Measurements from ENCODE around the gene VSTM1. TPM values are rescaled to one million over a fixed set of nuclear protein-coding genes. Genes with fewer than 3 reads are reported as not detected.

VSTM1 gene
- total and polyA plus RNA-seq, 2 experiments from 2014 or later = not detected

DNA sequence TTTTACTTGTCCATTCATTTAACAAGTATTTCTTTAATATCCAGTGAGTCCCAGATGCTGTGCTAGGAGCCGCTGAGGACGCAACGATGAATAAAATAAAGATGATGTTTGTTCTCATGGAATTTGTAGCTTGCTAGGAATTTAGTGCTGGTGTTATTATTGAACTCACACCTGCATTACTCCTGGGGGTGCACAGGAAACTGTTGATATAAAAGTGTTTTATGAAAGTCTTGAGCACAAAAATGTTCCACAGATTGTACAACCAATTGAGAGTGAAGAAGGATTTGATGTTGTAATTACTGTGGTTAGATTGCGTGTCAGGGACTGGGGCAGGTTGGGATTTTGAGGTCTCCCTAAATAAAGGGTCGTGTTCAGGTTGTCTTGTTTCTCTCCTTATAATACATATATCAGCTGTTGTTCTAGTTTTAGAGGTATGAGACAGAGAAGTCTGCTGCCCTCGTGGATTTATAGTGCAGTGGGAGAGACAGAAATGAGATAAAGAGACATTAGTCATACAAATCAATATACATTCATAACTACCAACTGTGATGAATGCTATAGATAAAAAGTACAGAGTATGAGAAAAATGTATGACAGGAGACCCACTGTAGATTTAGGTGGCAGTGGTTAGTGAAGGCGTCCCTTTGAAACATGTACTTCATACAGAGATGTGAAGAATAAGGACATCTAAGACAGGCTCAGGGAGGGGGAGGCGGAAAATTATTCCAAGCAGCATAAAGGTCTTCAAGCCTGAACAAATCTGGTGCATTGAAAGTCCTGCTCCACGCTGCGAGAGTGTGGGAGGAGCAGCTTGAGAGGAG is 61.0 kb downstream of the VSTM1 start:
- Histone ChIP-seq H3K27ac (no peak overlapping the region), H3K9me2 (replicated peaks; ENCODE audit: insufficient read depth) (no peaks in the 10 kb centered on the region), H3K4me3 (no peak overlapping the region), H3K27me3 (peaks cover 17% of the 10 kb centered on the region), H3K9me3 (ENCODE audit: low read depth) (no peaks in the 10 kb centered on the region), H4K20me1 (ENCODE audit: insufficient read depth, poor library complexity, severe bottlenecking) (no peaks in the 10 kb centered on the region), H3K36me3 (replicated peaks; ENCODE audit: insufficient read depth, low read depth) (no peaks in the 10 kb centered on the region), H3K4me1 (ENCODE audit: insufficient read depth) (no peaks in the 10 kb centered on the region), H3K79me2 (no peaks in the 10 kb centered on the region), H3K4me2 (no peak overlapping the region), H2AFZ (no peak overlapping the region)
- WGBS (ENCODE audit: low lambda C conversion rate, missing lambda C conversion rate) = 87% methylated on average over 10 of the region's 10 CpGs
- TF ChIP-seq EZH2phosphoT487 (IDR thresholded peaks at IDR 0.05; ENCODE audit: low read depth, severe bottlenecking, unreplicated experiment) = no peak
- TF ChIP-seq, protein P1, sequence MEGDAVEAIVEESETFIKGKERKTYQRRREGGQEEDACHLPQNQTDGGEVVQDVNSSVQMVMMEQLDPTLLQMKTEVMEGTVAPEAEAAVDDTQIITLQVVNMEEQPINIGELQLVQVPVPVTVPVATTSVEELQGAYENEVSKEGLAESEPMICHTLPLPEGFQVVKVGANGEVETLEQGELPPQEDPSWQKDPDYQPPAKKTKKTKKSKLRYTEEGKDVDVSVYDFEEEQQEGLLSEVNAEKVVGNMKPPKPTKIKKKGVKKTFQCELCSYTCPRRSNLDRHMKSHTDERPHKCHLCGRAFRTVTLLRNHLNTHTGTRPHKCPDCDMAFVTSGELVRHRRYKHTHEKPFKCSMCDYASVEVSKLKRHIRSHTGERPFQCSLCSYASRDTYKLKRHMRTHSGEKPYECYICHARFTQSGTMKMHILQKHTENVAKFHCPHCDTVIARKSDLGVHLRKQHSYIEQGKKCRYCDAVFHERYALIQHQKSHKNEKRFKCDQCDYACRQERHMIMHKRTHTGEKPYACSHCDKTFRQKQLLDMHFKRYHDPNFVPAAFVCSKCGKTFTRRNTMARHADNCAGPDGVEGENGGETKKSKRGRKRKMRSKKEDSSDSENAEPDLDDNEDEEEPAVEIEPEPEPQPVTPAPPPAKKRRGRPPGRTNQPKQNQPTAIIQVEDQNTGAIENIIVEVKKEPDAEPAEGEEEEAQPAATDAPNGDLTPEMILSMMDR (IDR thresholded peaks at IDR 0.05; ENCODE audit: poor library complexity) = no peak
- TF ChIP-seq EZH2 (IDR thresholded peaks at IDR 0.05; ENCODE audit: borderline replicate concordance) = no peak
- DNase-seq (ENCODE audit: low spot score) = no peak

DNA sequence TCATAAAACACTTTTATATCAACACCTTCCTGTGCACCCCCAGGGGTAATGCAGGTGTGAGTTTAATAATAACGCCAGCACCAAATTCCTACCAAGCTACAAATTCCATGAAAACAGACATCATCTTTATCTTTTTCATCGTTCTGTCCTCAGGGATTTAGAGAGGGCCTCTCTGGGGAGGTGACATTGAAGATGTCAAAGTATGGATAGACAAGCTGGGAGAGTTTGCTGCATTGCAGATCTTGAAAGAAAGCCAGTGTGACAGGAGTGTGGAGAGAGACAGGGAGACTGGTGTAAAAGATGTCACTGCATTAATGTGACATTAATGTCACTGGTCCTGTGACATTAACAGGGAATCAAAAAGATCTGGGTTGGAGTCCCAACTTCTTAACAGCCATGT is 62.2 kb downstream of the VSTM1 start:
- no peaks in the 10 kb centered on the region for H3K79me2 ChIP-seq
- no peak overlapping the region for H3K27ac ChIP-seq
- H3K4me1 ChIP-seq (ENCODE audit: insufficient read depth) = no peaks in the 10 kb centered on the region
- TF ChIP-seq EZH2 (IDR thresholded peaks at IDR 0.05; ENCODE audit: borderline replicate concordance) (no peak), EZH2phosphoT487 (IDR thresholded peaks at IDR 0.05; ENCODE audit: low read depth, severe bottlenecking, unreplicated experiment) (no peak)
- TF ChIP-seq, protein P1 (IDR thresholded peaks at IDR 0.05; ENCODE audit: poor library complexity) = no peak
- H3K9me3 ChIP-seq (ENCODE audit: low read depth) = no peaks in the 10 kb centered on the region
- 93% methylated on average over 2 of the region's 2 CpGs for WGBS (ENCODE audit: low lambda C conversion rate, missing lambda C conversion rate)
- no peaks in the 10 kb centered on the region for H3K36me3 ChIP-seq (replicated peaks; ENCODE audit: insufficient read depth, low read depth)
- H3K4me2 ChIP-seq = no peak overlapping the region
- no peaks in the 10 kb centered on the region for H4K20me1 ChIP-seq (ENCODE audit: insufficient read depth, poor library complexity, severe bottlenecking)
- H3K4me3 ChIP-seq = no peak overlapping the region
- no peaks in the 10 kb centered on the region for H3K9me2 ChIP-seq (replicated peaks; ENCODE audit: insufficient read depth)
- H3K27me3 ChIP-seq = peaks cover 23% of the 10 kb centered on the region
- no peak for DNase-seq (ENCODE audit: low spot score)
- H2AFZ ChIP-seq = no peak overlapping the region

DNA sequence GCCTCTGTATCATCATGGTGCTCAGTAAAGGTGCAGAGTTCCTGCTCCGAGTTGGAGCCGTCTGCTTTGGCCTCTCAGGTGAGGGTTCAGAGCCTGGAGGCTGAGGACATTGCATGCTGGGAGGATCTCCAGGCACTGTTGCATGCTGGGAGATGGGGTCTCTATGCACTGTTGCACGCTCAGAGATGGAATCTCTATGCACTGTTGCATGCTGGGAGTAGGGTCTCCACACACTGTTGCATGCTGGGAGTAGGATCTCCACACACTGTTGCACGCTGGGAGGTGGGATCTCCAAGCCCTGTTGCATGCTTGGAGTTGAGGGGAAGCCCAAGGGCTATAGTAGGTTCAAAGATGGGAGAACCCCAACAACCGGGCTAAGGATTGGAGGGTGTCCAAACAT is 64.0 kb downstream of the VSTM1 start:
- 84% methylated on average over 5 of the region's 5 CpGs for WGBS (ENCODE audit: low lambda C conversion rate, missing lambda C conversion rate)
- no peaks in the 10 kb centered on the region for H3K9me2 ChIP-seq (replicated peaks; ENCODE audit: insufficient read depth)
- H3K4me3 ChIP-seq = no peak overlapping the region
- DNase-seq (ENCODE audit: low spot score) = no peak
- H3K27me3 ChIP-seq = peaks cover 23% of the 10 kb centered on the region
- H3K27ac ChIP-seq = no peak overlapping the region
- no peaks in the 10 kb centered on the region for H4K20me1 ChIP-seq (ENCODE audit: insufficient read depth, poor library complexity, severe bottlenecking)
- no peak for TF ChIP-seq EZH2 (IDR thresholded peaks at IDR 0.05; ENCODE audit: borderline replicate concordance)
- no peak for TF ChIP-seq EZH2phosphoT487 (IDR thresholded peaks at IDR 0.05; ENCODE audit: low read depth, severe bottlenecking, unreplicated experiment)
- TF ChIP-seq, protein P1 (IDR thresholded peaks at IDR 0.05; ENCODE audit: poor library complexity) = no peak
- no peak overlapping the region for H3K4me2 ChIP-seq
- H3K9me3 ChIP-seq (ENCODE audit: low read depth) = no peaks in the 10 kb centered on the region
- H3K4me1 ChIP-seq (ENCODE audit: insufficient read depth) = no peaks in the 10 kb centered on the region
- H3K79me2 ChIP-seq = no peaks in the 10 kb centered on the region
- H2AFZ ChIP-seq = no peak overlapping the region
- no peaks in the 10 kb centered on the region for H3K36me3 ChIP-seq (replicated peaks; ENCODE audit: insufficient read depth, low read depth)

Measured in hepatocyte (in vitro differentiated cells).